Fibroblast of lung (primary cell): ENCODE data around the gene NRG2. TPM values are rescaled to one million over a fixed set of nuclear protein-coding genes. Genes with fewer than 3 reads are reported as not detected.

Source experiments
- DNase-seq, 2 donors: peaks; one replicate each; pipeline versions ENCODE4 v3.0.0 to v3.0.0-alpha.2; 2010; ENCODE audit warnings: low read depth in 2 of 2
- H2AFZ ChIP-seq: 2 replicates; pipeline ENCODE4 v1.5.1; 2012; ENCODE audit warnings: low read length, control low read depth, inconsistent platforms
- H3K27ac ChIP-seq: 2 replicates; pipeline ENCODE4 v1.5.1; 2011; ENCODE audit warnings: low read length, control low read depth; ENCODE audit not compliant: insufficient read depth
- H3K27me3 ChIP-seq: 2 replicates; pipeline ENCODE4 v1.5.1; 2011; ENCODE audit warnings: mild to moderate bottlenecking, low read length; ENCODE audit not compliant: control insufficient read depth, insufficient read depth
- H3K36me3 ChIP-seq: 2 replicates; pipeline ENCODE4 v1.5.1; 2011; ENCODE audit warnings: low read length; ENCODE audit not compliant: control insufficient read depth, insufficient read depth
- H3K4me1 ChIP-seq: 2 replicates; pipeline ENCODE4 v1.5.1; 2011; ENCODE audit warnings: low read length; ENCODE audit not compliant: control insufficient read depth, insufficient read depth; ENCODE audit errors: extremely low read depth
- H3K4me2 ChIP-seq: 2 replicates; pipeline ENCODE4 v1.5.1; 2011; ENCODE audit warnings: low read length, control low read depth; ENCODE audit not compliant: insufficient read depth; ENCODE audit errors: extremely low read depth
- H3K4me3 ChIP-seq, 4 experiments: fragments of 200-600 bp in 1 of 4; sonication (generic) in 1 of 4; replicated peaks in 1 of 4; 2 replicates each; pipeline ENCODE4 v1.5.1; 2011 to 2016; ENCODE audit warnings: low read length in 4 of 4, low read depth in 3 of 4, mild to moderate bottlenecking in 3 of 4, control low read depth in 2 of 4, inconsistent platforms in 1 of 4, mixed read lengths in 1 of 4; ENCODE audit not compliant: insufficient read depth in 1 of 4; ENCODE audit errors: control extremely low read depth in 1 of 4
- H3K79me2 ChIP-seq: 2 replicates; pipeline ENCODE4 v1.5.1; 2012; ENCODE audit warnings: mild to moderate bottlenecking, low read length, inconsistent platforms; ENCODE audit not compliant: control insufficient read depth, insufficient read depth
- H3K9ac ChIP-seq: 2 replicates; pipeline ENCODE4 v1.5.1; 2011; ENCODE audit warnings: mild to moderate bottlenecking, low read length, control low read depth; ENCODE audit not compliant: insufficient read depth
- H3K9me3 ChIP-seq: 2 replicates; pipeline ENCODE4 v1.5.1; 2012; ENCODE audit warnings: low read depth, low read length; ENCODE audit not compliant: control insufficient read depth, insufficient read depth
- H4K20me1 ChIP-seq: 2 replicates; pipeline ENCODE4 v1.5.1; 2011; ENCODE audit warnings: low read length; ENCODE audit not compliant: control insufficient read depth, insufficient read depth; ENCODE audit errors: extremely low read depth
- EZH2 ChIP-seq: IDR thresholded peaks from 2 replicates; pipeline ENCODE4 v1.5.1; 2012; ENCODE audit warnings: low read length, control low read depth, mild to moderate bottlenecking; ENCODE audit errors: missing control alignments
- polyA plus RNA-seq, 2 donors: library from polyadenylated mRNA; depleted of rRNA in 1 of 2; stranded (reverse) in 1 of 2; unstranded in 1 of 2; fragments of >200 nt; gene quantifications; 2 replicates each; pipeline ENCODE4 v1.2.1, GENCODE V29; 2011 to 2012; ENCODE audit warnings: missing spikeins in 1 of 2
- total RNA-seq: library from RNA; depleted of rRNA; stranded (reverse); fragments of >200 nt; gene quantifications from 2 replicates; pipeline ENCODE4 v1.2.1, GENCODE V29; 2014
- TF ChIP-seq, protein P1 (sequence below), 2 donors: IDR thresholded peaks in 1 of 2; conservative IDR thresholded peaks in 1 of 2; 1 replicate in 1 of 2; 2 replicates in 1 of 2; pipeline ENCODE4 v1.5.1; 2011 to 2012; ENCODE audit warnings: low read length in 2 of 2, control low read depth in 1 of 2, inconsistent platforms in 1 of 2, low read depth in 1 of 2, mild to moderate bottlenecking in 1 of 2

NRG2 gene
- total and polyA plus RNA-seq, 2 donors (not counting 1 experiment from before 2014, with no cell fraction given): 0.28 to 1.3 TPM

DNA sequence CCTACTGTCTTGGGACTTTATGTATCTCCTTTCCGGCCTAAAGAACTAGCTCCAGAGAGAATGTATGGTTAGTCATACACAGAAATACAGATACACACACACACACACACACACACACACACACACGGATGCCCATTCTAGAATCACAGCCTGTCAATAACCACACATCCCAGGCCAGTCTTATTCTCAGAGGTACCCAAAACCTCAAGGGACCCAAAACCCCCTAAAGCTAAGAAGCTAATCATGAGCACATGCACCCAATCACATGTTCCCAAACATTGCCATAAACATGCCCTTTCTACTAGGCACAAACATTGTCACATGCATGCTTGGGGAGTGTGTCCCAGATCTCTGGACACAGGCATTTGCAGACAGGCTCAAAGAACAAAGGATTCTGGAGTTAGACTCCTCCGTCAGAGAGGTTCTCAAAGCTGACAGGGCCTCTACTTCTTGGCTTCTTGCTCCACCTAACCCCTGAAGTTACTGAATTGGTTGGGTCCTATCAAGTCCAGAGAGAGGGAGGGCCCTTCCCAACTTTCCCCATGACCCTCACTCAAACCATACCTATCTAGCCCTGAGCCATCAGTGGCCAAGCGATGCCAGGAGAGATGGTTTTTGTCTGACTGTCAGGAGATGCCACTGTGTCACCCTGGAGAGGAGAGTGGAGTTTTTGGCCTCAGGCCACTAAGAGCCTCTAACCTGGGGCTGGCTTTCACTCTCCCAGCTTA, 78.7 kb downstream of the NRG2 start:
- TF ChIP-seq, protein P1, sequence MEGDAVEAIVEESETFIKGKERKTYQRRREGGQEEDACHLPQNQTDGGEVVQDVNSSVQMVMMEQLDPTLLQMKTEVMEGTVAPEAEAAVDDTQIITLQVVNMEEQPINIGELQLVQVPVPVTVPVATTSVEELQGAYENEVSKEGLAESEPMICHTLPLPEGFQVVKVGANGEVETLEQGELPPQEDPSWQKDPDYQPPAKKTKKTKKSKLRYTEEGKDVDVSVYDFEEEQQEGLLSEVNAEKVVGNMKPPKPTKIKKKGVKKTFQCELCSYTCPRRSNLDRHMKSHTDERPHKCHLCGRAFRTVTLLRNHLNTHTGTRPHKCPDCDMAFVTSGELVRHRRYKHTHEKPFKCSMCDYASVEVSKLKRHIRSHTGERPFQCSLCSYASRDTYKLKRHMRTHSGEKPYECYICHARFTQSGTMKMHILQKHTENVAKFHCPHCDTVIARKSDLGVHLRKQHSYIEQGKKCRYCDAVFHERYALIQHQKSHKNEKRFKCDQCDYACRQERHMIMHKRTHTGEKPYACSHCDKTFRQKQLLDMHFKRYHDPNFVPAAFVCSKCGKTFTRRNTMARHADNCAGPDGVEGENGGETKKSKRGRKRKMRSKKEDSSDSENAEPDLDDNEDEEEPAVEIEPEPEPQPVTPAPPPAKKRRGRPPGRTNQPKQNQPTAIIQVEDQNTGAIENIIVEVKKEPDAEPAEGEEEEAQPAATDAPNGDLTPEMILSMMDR (conservative IDR thresholded peaks at IDR 0.05 in 1 of 2, IDR thresholded peaks at IDR 0.05 in 1 of 2; ENCODE audit: low read depth in 1 of 2, low read length in 2 of 2): no peak
- Histone ChIP-seq H4K20me1 (no peaks in the 10 kb centered on the region), H3K9me3 (no peaks in the 10 kb centered on the region), H3K9ac (no peak overlapping the region), H3K4me1 (no peaks in the 10 kb centered on the region), H3K79me2 (no peaks in the 10 kb centered on the region), H3K36me3 (no peaks in the 10 kb centered on the region), H3K4me2 (no peak overlapping the region), H3K4me3 (no peak overlapping the region), H3K27me3 (peaks cover 5% of the 10 kb centered on the region), H2AFZ (no peak overlapping the region), H3K27ac (no peak overlapping the region)
- no peak for DNase-seq

DNA sequence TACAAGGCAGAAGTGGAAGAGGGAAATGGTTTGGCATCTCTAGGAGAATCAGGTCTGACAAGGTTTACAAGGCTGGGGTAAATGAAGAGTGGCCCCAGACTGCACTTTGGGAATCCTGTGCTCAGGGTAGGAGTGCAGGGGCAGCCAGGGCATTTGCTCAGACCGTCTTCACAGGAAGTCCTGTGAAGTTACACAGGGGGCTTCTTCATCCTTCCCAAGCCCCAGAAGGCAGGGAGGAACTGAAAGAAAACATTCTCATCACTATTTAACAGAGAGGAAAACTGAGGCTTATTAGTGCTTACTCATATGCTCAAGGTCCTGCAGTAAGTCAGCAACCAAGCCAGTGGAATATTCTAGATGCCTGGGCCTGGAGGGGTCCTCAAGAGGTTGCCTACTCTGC, 80.7 kb downstream of the NRG2 start:
- Histone ChIP-seq H3K4me2 (no peak overlapping the region), H2AFZ (no peak overlapping the region), H3K4me3 (no peak overlapping the region), H3K9ac (no peak overlapping the region), H4K20me1 (no peaks in the 10 kb centered on the region), H3K79me2 (no peaks in the 10 kb centered on the region), H3K27me3 (peaks cover 3% of the 10 kb centered on the region), H3K27ac (no peak overlapping the region), H3K9me3 (no peaks in the 10 kb centered on the region), H3K36me3 (no peaks in the 10 kb centered on the region), H3K4me1 (no peaks in the 10 kb centered on the region)
- TF ChIP-seq, protein P1 (conservative IDR thresholded peaks at IDR 0.05 in 1 of 2, IDR thresholded peaks at IDR 0.05 in 1 of 2; ENCODE audit: low read depth in 1 of 2, low read length in 2 of 2): no peak
- TF ChIP-seq EZH2: no peak
- no peak for DNase-seq

DNA sequence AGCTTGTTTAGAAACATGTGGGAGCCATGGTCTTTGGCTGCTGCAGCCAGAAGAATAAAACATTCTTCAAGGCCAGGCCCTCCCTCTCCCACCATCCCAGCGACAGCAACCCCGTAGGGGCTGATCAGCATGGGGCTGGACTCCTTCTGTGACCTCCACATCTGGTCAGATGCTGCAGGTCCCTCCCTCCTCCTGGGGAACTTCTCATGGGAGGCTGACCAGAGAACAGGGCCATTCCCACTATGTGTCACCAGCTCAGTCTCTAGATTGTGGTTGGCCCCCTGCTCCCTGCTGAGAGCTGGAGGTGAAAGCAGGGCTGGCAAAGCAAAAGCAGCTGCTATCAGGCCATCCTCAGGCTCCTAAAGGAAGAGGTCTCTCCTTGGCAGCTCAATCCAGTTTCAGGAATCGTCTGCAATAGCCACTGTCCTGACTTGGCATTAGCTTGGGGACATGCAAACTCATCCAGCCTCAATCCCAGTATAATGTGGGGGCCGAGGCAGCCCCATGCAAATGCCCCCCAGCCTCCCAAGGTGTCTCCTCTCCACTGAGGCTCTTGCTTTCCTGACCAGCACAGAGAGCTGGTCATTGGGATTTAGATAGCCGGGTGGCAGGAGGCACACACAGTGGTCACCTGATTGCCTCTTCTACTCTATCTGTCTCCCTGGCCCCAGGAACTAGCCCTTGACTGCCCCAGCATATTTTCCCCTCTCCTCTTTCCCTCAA, 81.5 kb downstream of the NRG2 start:
- Histone ChIP-seq H3K79me2 (no peaks in the 10 kb centered on the region), H3K27me3 (peaks cover 3% of the 10 kb centered on the region), H3K4me1 (no peaks in the 10 kb centered on the region), H3K9ac (no peak overlapping the region), H3K36me3 (no peaks in the 10 kb centered on the region), H2AFZ (no peak overlapping the region), H3K27ac (no peak overlapping the region), H3K4me2 (no peak overlapping the region), H3K9me3 (no peaks in the 10 kb centered on the region), H4K20me1 (no peaks in the 10 kb centered on the region), H3K4me3 (no peak overlapping the region)
- DNase-seq: no peak
- TF ChIP-seq, protein P1 (conservative IDR thresholded peaks at IDR 0.05 in 1 of 2, IDR thresholded peaks at IDR 0.05 in 1 of 2; ENCODE audit: low read depth in 1 of 2, low read length in 2 of 2): no peak
- TF ChIP-seq EZH2: no peak
